CD14-positive monocyte (primary cell): ENCODE data around the gene RAB44. TPM values are rescaled to one million over a fixed set of nuclear protein-coding genes. Genes with fewer than 3 reads are reported as not detected.

Experiments
- DNase-seq, 3 donors: peaks; one replicate each; pipeline ENCODE4 v3.0.0-alpha.2; 2011 to 2022
- H2AFZ ChIP-seq: 2 replicates; pipeline ENCODE4 v1.6.0; 2012; ENCODE audit warnings: mild to moderate bottlenecking, low read depth, low read length, inconsistent platforms; ENCODE audit not compliant: insufficient read depth, poor library complexity, severe bottlenecking
- H3K27ac ChIP-seq, 2 donors: 1 replicate in 1 of 2; 2 replicates in 1 of 2; pipeline ENCODE4 v1.5.1; 2012 to 2013; ENCODE audit warnings: low read length in 2 of 2, control low read depth in 1 of 2, inconsistent platforms in 1 of 2, low read depth in 1 of 2, mild to moderate bottlenecking in 1 of 2
- H3K27me3 ChIP-seq, 2 donors: one replicate each; pipeline versions ENCODE4 v1.6.0 to v1.6.1; 2011 to 2013; ENCODE audit warnings: low read length in 2 of 2; ENCODE audit not compliant: control insufficient read depth in 2 of 2, insufficient read depth in 2 of 2
- H3K36me3 ChIP-seq, 2 donors: replicated peaks in 1 of 2; 1 replicate in 1 of 2; 2 replicates in 1 of 2; pipeline versions ENCODE4 v1.5.1 to v1.6.1; 2012 to 2013; ENCODE audit warnings: low read length in 2 of 2, control low read depth in 1 of 2, inconsistent platforms in 1 of 2, mild to moderate bottlenecking in 1 of 2; ENCODE audit not compliant: insufficient read depth in 2 of 2, control insufficient read depth in 1 of 2
- H3K4me1 ChIP-seq, 2 donors: 1 replicate in 1 of 2; 2 replicates in 1 of 2; pipeline versions ENCODE4 v1.5.1 to v1.6.1; 2012 to 2013; ENCODE audit warnings: low read length in 2 of 2, control low read depth in 1 of 2, inconsistent platforms in 1 of 2, mild to moderate bottlenecking in 1 of 2, moderate library complexity in 1 of 2; ENCODE audit not compliant: insufficient read depth in 2 of 2, control insufficient read depth in 1 of 2
- H3K4me2 ChIP-seq: replicated peaks from 2 replicates; pipeline ENCODE3; 2012; ENCODE audit warnings: low read length, moderate library complexity, mild to moderate bottlenecking; ENCODE audit not compliant: poor library complexity, severe bottlenecking; ENCODE audit errors: extremely low read depth
- H3K4me3 ChIP-seq, 3 experiments: fragments of 200-600 bp in 1 of 3; sonication (generic) in 1 of 3; replicated peaks in 1 of 3; 1 replicate in 2 of 3; 2 replicates in 1 of 3; pipeline ENCODE4 v1.5.1; 2011 to 2013; ENCODE audit warnings: low read length in 3 of 3, mild to moderate bottlenecking in 3 of 3, control low read depth in 2 of 3, low read depth in 2 of 3, inconsistent platforms in 1 of 3, moderate library complexity in 1 of 3
- H3K79me2 ChIP-seq: 2 replicates; pipeline ENCODE4 v1.6.0; 2012; ENCODE audit warnings: mild to moderate bottlenecking, control low read depth, inconsistent platforms, low read length, moderate library complexity; ENCODE audit not compliant: insufficient read depth
- H3K9ac ChIP-seq: 2 replicates; pipeline ENCODE4 v1.6.0; 2017; ENCODE audit warnings: low read length, mild to moderate bottlenecking; ENCODE audit not compliant: insufficient read depth, poor library complexity, severe bottlenecking
- H3K9me3 ChIP-seq, 2 donors: replicated peaks in 1 of 2; 1 replicate in 1 of 2; 2 replicates in 1 of 2; pipeline versions ENCODE4 v1.5.1 to v1.6.1; 2012 to 2013; ENCODE audit warnings: low read length in 2 of 2, control low read depth in 1 of 2; ENCODE audit not compliant: control insufficient read depth in 1 of 2, insufficient read depth in 1 of 2
- H4K20me1 ChIP-seq: 2 replicates; pipeline ENCODE4 v1.6.0; 2012; ENCODE audit warnings: mild to moderate bottlenecking, low read length, control low read depth, moderate library complexity; ENCODE audit not compliant: insufficient read depth
- H3K27ac Mint-ChIP-seq, 7 donors: one replicate each; pipeline ENCODE4 v1.8.0; 2020; ENCODE audit warnings: mild to moderate bottlenecking in 7 of 7, mixed read lengths in 7 of 7, moderate library complexity in 6 of 7, inconsistent platforms in 2 of 7
- H3K27me3 Mint-ChIP-seq, 3 donors: one replicate each; pipeline ENCODE4 v1.8.0; 2021 to 2022; ENCODE audit warnings: low read depth in 3 of 3, mild to moderate bottlenecking in 3 of 3, mixed read lengths in 3 of 3, moderate library complexity in 3 of 3, inconsistent platforms in 1 of 3
- H3K36me3 Mint-ChIP-seq, 2 donors: one replicate each; pipeline ENCODE4 v1.8.0; 2020; ENCODE audit warnings: mixed read lengths in 2 of 2, inconsistent platforms in 1 of 2, mild to moderate bottlenecking in 1 of 2
- H3K4me1 Mint-ChIP-seq: one replicate; pipeline ENCODE4 v1.8.0; 2020; ENCODE audit warnings: mild to moderate bottlenecking, mixed read lengths
- H3K4me3 Mint-ChIP-seq, 2 donors: one replicate each; pipeline ENCODE4 v1.8.0; 2020; ENCODE audit warnings: mild to moderate bottlenecking in 2 of 2, mixed read lengths in 2 of 2, moderate library complexity in 1 of 2
- H3K9me3 Mint-ChIP-seq, 7 donors: one replicate each; pipeline ENCODE4 v1.8.0; 2020 to 2022; ENCODE audit warnings: mixed read lengths in 7 of 7, mild to moderate bottlenecking in 6 of 7, moderate library complexity in 6 of 7, inconsistent platforms in 2 of 7
- WGBS: methylation state at CpG from one replicate; pipeline ENCODE4 v1.1.5; 2013; ENCODE audit warnings: missing lambda C conversion rate; ENCODE audit not compliant: insufficient coverage; 5-methylcytosine and 5-hydroxymethylcytosine counted together
- intact Hi-C, 2 donors: fragments of 100-400 bp; cut with micrococcal nuclease; formaldehyde crosslinking; loops; one replicate each; pipeline versions ENCODE4 v1.15.0 to v1.15.1; 2023
- polyA plus RNA-seq, 3 donors: library from polyadenylated mRNA; depleted of rRNA in 1 of 3; unstranded in 2 of 3; stranded (reverse) in 1 of 3; fragments of 300-500 nt in 2 of 3; fragments of >200 nt in 1 of 3; fragmentation: Illumina TruSeq in 2 of 3; gene quantifications; 1 replicate in 2 of 3; 2 replicates in 1 of 3; pipeline ENCODE4 v1.2.3, GENCODE V29; 2012 to 2021
- TF ChIP-seq, protein P1 (sequence below): fragments of 200-600 bp; IDR thresholded peaks from one replicate; pipeline ENCODE4 v1.8.0; 2022; ENCODE audit warnings: antibody characterized with exemption, mild to moderate bottlenecking

The RAB44 gene
- polyA plus RNA-seq, 3 donors = 1.5 to 18.0 (median 1.9) TPM

DNA sequence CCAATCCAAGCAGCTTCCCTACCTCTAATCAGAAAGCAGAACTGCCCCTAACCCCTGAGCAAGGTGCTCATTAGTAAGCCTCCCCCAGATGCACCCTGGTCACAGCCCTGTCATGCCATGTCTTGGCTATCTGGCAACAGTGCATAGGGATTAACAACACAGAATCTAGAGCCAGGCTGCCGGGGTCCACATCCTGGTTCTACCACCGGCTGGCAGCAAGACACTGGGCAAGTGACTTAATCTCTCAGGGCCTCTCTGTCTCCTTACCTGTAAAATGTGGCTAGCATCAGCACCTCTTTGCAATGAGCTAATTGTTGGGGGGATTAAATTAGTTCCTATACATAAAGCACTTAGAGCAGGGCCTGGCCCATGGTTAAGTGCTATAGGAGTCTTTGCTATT, 73.5 kb downstream of the RAB44 start:
- H3K9me3 Mint-ChIP-seq = no peaks in the 10 kb centered on the region
- H3K4me1 ChIP-seq = peaks cover 19 to 23% of the 10 kb centered on the region in 2 donors
- H3K4me3 ChIP-seq = no peak overlapping the region
- WGBS = 100% methylated on average over 2 of the region's 2 CpGs
- H3K9ac ChIP-seq = no peak overlapping the region
- TF ChIP-seq, protein P1, sequence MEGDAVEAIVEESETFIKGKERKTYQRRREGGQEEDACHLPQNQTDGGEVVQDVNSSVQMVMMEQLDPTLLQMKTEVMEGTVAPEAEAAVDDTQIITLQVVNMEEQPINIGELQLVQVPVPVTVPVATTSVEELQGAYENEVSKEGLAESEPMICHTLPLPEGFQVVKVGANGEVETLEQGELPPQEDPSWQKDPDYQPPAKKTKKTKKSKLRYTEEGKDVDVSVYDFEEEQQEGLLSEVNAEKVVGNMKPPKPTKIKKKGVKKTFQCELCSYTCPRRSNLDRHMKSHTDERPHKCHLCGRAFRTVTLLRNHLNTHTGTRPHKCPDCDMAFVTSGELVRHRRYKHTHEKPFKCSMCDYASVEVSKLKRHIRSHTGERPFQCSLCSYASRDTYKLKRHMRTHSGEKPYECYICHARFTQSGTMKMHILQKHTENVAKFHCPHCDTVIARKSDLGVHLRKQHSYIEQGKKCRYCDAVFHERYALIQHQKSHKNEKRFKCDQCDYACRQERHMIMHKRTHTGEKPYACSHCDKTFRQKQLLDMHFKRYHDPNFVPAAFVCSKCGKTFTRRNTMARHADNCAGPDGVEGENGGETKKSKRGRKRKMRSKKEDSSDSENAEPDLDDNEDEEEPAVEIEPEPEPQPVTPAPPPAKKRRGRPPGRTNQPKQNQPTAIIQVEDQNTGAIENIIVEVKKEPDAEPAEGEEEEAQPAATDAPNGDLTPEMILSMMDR = no peak
- no peak overlapping the region for H3K27ac Mint-ChIP-seq
- peaks cover 2% of the 10 kb centered on the region in 2 donors for H3K36me3 Mint-ChIP-seq
- H3K4me3 Mint-ChIP-seq = no peak overlapping the region
- no peak overlapping the region for H3K4me2 ChIP-seq
- H2AFZ ChIP-seq = no peak overlapping the region
- H3K79me2 ChIP-seq = no peaks in the 10 kb centered on the region
- no peak overlapping the region for H3K27ac ChIP-seq
- intact Hi-C loops = loop anchor here in 1 of 2 donors (10.0 kb wide), 1 partner anchor 94 kb away; no protein-coding TSS in a partner anchor
- no peak for DNase-seq
- H3K4me1 Mint-ChIP-seq = peaks cover 28% of the 10 kb centered on the region
- H3K27me3 ChIP-seq = no peaks in the 10 kb centered on the region
- H3K27me3 Mint-ChIP-seq = peaks cover 0 to 9% (median 6%) of the 10 kb centered on the region in 3 donors
- no peaks in the 10 kb centered on the region for H3K36me3 ChIP-seq
- H3K9me3 ChIP-seq = no peaks in the 10 kb centered on the region
- H4K20me1 ChIP-seq = no peaks in the 10 kb centered on the region

DNA sequence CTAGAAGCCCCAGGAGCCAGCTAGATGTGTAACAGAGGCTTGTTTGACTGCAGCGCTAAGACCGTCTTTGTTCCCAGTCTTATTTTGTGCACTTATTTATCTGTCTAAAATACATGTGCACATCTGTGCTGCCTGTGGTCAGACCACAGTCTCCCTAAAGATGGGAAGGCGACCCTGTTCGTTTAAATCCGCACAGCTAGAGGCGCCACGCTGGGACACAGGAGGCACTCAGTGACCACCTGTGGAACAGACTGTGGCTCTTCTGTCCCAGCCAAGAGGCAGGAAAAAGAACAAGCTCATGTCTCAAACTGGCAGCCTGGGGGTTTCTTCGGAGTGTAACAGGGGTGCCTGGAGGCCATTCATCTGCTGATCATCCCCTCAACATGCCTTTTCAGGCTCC, 74.8 kb downstream of the RAB44 start:
- Histone ChIP-seq H3K36me3 (no peaks in the 10 kb centered on the region), H3K79me2 (no peaks in the 10 kb centered on the region), H3K9ac (no peak overlapping the region), H3K27ac (no peak overlapping the region), H3K9me3 (no peaks in the 10 kb centered on the region), H3K27me3 (no peaks in the 10 kb centered on the region), H3K4me2 (no peak overlapping the region), H3K4me3 (no peak overlapping the region), H3K4me1 (peaks cover 14 to 18% of the 10 kb centered on the region in 2 donors), H2AFZ (no peak overlapping the region), H4K20me1 (no peaks in the 10 kb centered on the region)
- no peak overlapping the region for H3K27ac Mint-ChIP-seq
- intact Hi-C loops = loop anchor here in 1 of 2 donors (10.0 kb wide), 1 partner anchor 92 kb away; no protein-coding TSS in a partner anchor
- no peaks in the 10 kb centered on the region for H3K9me3 Mint-ChIP-seq
- TF ChIP-seq, protein P1 = no peak
- WGBS = 65% methylated on average over 7 of the region's 8 CpGs
- H3K27me3 Mint-ChIP-seq = peaks cover 2 to 17% (median 13%) of the 10 kb centered on the region in 3 donors
- DNase-seq = no peak
- no peak overlapping the region for H3K4me3 Mint-ChIP-seq
- peaks cover 2% of the 10 kb centered on the region in 2 donors for H3K36me3 Mint-ChIP-seq
- peaks cover 22% of the 10 kb centered on the region for H3K4me1 Mint-ChIP-seq
